ENCODE data around the gene OAF.
"Not testable (repeated sequence)": the region's sequence is repeated elsewhere in the genome, so short reads cannot be mapped to it uniquely, and the experiment has no call there.

The OAF gene

GRCh38 chr11:120210626-120211521, at the start of gene OAF:
Gene OAF, plus strand, starts transcription at chr11:120211032. Its CDS starts 248 bp downstream, at chr11:120211280.
- peak; percentile 6 for DNase-seq

GRCh38 chr11:120167659-120168058, 43.2 kb upstream of the OAF start:
- no peak for DNase-seq

- DNase-seq, result no peak
Observed at GRCh38 chr11:120168108-120168959, 42.5 kb upstream of the OAF start.

- DNase-seq, result peak; percentile 40
Observed at GRCh38 chr11:120168960-120169681, 41.7 kb upstream of the OAF start.

GRCh38 chr11:120169981-120170698, 40.7 kb upstream of the OAF start:
- no peak for DNase-seq

- no peak for DNase-seq
Observed at GRCh38 chr11:120170741-120171261, 40.0 kb upstream of the OAF start.

- DNase-seq, result peak; percentile 41
Observed at GRCh38 chr11:120172054-120172911, 38.5 kb upstream of the OAF start.

GRCh38 chr11:120173019-120173705, 37.7 kb upstream of the OAF start:
- DNase-seq, result no peak

- DNase-seq, result no peak
Observed at GRCh38 chr11:120173807-120174206, 37.0 kb upstream of the OAF start.

- DNase-seq, result no peak
Observed at GRCh38 chr11:120174866-120175265, 36.0 kb upstream of the OAF start.

GRCh38 chr11:120178561-120179056, 32.2 kb upstream of the OAF start:
- no peak for DNase-seq

- DNase-seq, result no peak
Observed at GRCh38 chr11:120179057-120179672, 31.7 kb upstream of the OAF start.

- DNase-seq, result not testable (repeated sequence)
Observed at GRCh38 chr11:120180063-120180462, 30.8 kb upstream of the OAF start.

- no peak for DNase-seq
Observed at GRCh38 chr11:120180551-120181232, 30.1 kb upstream of the OAF start.

- no peak for DNase-seq
Observed at GRCh38 chr11:120181376-120181975, 29.4 kb upstream of the OAF start.

- DNase-seq, result no peak
Observed at GRCh38 chr11:120182372-120182771, 28.5 kb upstream of the OAF start.

- DNase-seq, result no peak
Observed at GRCh38 chr11:120182790-120183491, 27.9 kb upstream of the OAF start.

GRCh38 chr11:120183701-120184141, 27.1 kb upstream of the OAF start:
- no peak for DNase-seq
